Neural progenitor cell (in vitro differentiated cells): ENCODE measurements around the gene ZNF544.

Source experiments
- EZH2 ChIP-seq: fragments of 200-600 bp; sonication (generic); IDR thresholded peaks from 2 replicates; pipeline ENCODE4 v1.6.1; 2017; ENCODE audit warnings: antibody characterized with exemption, mild to moderate bottlenecking, moderate library complexity
- TF ChIP-seq, protein P1 (sequence below): fragments of 200-600 bp; sonication (generic); IDR thresholded peaks from 2 replicates; pipeline ENCODE4 v1.5.1; 2017; ENCODE audit warnings: antibody characterized with exemption, mild to moderate bottlenecking

DNA sequence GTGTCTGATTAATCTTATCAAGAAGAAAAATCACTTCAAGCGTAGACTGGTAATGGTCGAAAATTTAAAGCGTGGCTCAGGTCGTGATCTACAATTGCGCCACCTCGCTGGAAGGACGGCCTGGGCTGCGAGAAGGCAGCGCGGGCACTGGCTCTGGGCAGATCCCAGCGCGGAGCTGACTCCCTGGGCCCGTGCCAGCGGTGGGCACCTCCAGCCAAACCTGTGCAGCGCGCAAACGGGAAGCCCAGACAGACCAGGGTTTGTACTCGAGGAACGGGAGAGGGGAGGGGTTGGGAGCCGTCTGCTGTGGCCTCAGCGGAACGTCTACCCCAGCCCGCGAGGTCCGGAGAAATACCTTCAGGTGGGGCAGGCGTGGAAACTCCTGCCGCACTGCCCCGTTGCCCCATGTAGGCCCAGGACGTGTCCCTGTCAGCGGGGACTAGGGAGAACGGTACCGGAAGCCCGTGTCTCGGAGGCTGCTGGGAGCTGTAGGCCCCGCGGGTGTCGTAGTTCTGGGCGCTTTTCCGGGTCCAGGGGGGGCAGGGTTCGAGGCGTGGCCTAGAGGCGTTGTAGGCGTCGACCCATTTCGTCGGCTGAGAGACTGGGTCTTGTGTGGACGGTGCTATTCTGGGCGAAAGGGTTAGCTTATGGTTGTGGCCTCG is 24.8 kb upstream of the ZNF544 start:
- TF ChIP-seq EZH2, result no peak
- TF ChIP-seq, protein P1, sequence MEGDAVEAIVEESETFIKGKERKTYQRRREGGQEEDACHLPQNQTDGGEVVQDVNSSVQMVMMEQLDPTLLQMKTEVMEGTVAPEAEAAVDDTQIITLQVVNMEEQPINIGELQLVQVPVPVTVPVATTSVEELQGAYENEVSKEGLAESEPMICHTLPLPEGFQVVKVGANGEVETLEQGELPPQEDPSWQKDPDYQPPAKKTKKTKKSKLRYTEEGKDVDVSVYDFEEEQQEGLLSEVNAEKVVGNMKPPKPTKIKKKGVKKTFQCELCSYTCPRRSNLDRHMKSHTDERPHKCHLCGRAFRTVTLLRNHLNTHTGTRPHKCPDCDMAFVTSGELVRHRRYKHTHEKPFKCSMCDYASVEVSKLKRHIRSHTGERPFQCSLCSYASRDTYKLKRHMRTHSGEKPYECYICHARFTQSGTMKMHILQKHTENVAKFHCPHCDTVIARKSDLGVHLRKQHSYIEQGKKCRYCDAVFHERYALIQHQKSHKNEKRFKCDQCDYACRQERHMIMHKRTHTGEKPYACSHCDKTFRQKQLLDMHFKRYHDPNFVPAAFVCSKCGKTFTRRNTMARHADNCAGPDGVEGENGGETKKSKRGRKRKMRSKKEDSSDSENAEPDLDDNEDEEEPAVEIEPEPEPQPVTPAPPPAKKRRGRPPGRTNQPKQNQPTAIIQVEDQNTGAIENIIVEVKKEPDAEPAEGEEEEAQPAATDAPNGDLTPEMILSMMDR, result no peak
